Esophagus muscularis mucosa (tissue), 4 donors: Measurements from ENCODE around the gene GRK4.

Experiments
- EP300 ChIP-seq: sonication (generic); formaldehyde crosslinking; IDR thresholded peaks from one replicate; pipeline ENCODE4 v1.6.1; 2017; ENCODE audit warnings: antibody characterized with exemption
- POLR2A ChIP-seq: fragments of 450-650 bp; IDR thresholded peaks from one replicate; pipeline ENCODE4 v1.6.1; 2017; ENCODE audit warnings: antibody characterized with exemption, moderate library complexity, mild to moderate bottlenecking, low read depth
- POLR2AphosphoS5 ChIP-seq, 2 donors: sonication (generic); formaldehyde crosslinking; IDR thresholded peaks; one replicate each; pipeline ENCODE4 v1.6.1; 2017; ENCODE audit warnings: antibody characterized with exemption in 2 of 2
- TF ChIP-seq, protein P1 (sequence below), 3 experiments: fragments of 200-600 bp in 2 of 3; fragments of 450-650 bp in 1 of 3; sonication (generic) in 2 of 3; IDR thresholded peaks; one replicate each; pipeline ENCODE4 v1.5.1; 2017 to 2019; ENCODE audit warnings: antibody characterized with exemption in 3 of 3, mild to moderate bottlenecking in 2 of 3, moderate library complexity in 1 of 3

GRCh38 chr4:3039706-3040366 is 76.5 kb downstream of the GRK4 start:
- TF ChIP-seq POLR2AphosphoS5 (IDR thresholded peaks at IDR 0.05): no peak
- TF ChIP-seq, protein P1, sequence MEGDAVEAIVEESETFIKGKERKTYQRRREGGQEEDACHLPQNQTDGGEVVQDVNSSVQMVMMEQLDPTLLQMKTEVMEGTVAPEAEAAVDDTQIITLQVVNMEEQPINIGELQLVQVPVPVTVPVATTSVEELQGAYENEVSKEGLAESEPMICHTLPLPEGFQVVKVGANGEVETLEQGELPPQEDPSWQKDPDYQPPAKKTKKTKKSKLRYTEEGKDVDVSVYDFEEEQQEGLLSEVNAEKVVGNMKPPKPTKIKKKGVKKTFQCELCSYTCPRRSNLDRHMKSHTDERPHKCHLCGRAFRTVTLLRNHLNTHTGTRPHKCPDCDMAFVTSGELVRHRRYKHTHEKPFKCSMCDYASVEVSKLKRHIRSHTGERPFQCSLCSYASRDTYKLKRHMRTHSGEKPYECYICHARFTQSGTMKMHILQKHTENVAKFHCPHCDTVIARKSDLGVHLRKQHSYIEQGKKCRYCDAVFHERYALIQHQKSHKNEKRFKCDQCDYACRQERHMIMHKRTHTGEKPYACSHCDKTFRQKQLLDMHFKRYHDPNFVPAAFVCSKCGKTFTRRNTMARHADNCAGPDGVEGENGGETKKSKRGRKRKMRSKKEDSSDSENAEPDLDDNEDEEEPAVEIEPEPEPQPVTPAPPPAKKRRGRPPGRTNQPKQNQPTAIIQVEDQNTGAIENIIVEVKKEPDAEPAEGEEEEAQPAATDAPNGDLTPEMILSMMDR (IDR thresholded peaks at IDR 0.05): no peak
- no peak for TF ChIP-seq POLR2A
- TF ChIP-seq EP300: no peak
